HG03460 (cell line): Measurements from ENCODE around the gene GAB4.
"Not testable (repeated sequence)": the region's sequence is repeated elsewhere in the genome, so short reads cannot be mapped to it uniquely, and the experiment has no call there.

ENCODE experiments used
- ATAC-seq: cut with Tn5 transposase; IDR thresholded peaks from one replicate; pipeline ENCODE4 v1.9.1; 2021; ENCODE audit not compliant: unreplicated experiment

The GAB4 gene

GRCh38 chr22:16959345-16959930 is 48.6 kb downstream of the GAB4 start:
- ATAC-seq: no peak

GRCh38 chr22:16958475-16958874 is 49.5 kb downstream of the GAB4 start:
- ATAC-seq: no peak

- ATAC-seq: no peak
These were observed 50.2 kb downstream of the GAB4 start for GRCh38 chr22:16957781-16958180.

DNA sequence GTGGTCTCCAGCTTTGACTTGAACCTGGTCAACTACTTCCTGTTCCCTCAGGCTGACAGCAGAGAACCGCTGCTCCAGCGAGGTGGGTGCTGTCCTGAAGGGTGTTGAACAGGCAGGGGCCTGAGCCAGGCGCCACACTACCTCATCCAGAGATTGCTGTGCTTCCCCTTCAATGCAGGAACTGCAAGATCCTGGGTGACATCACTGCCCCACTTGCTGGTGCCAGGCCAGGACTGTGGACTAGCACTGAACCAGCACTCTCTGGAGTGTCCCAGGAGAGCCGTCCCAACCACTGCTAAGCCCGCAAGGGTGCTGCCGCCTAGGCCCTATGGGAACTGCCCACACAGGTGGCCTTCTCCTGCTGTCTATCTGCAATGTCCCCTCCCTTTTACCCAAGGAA is 51.7 kb downstream of the GAB4 start:
- no peak for ATAC-seq

GRCh38 chr22:16955678-16956210 is 52.3 kb downstream of the GAB4 start:
- no peak for ATAC-seq

DNA sequence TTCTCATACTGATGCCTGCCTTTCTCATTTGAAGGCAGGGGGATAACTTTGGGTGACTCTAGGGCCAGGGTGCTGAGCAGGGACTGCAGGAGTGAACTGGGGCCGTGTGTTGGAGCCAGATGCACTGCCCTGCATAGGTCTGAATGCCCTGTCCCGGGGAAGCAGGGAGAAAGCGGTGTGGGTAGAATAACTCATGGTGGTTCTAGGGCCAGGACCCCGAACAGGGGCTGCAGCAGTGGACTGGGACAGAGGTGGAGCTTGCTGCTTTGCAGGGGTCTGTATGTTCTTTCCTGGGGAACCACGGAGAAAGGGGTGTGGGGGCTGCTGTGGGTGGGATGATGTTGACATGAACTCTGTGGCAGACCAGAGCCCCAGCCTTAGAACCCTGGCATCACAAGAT is 52.9 kb downstream of the GAB4 start:
- ATAC-seq: no peak

DNA sequence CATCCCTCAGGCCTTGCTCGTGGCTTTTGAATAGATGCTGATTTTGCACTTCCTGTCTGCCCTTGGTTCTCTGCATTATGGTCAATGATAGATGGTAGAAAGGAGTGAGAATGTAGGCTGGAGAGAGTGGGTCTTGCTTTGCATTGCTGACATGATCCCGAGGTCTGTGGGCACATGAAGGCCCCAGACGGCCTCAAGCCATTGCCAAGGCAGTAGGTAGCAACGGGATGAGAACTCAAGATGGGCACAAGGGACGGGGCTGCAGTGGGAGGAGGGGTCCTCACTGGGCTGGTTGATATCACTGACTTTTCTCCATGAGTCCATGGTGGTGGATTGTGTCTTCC is 54.0 kb downstream of the GAB4 start:
- ATAC-seq: no peak

DNA sequence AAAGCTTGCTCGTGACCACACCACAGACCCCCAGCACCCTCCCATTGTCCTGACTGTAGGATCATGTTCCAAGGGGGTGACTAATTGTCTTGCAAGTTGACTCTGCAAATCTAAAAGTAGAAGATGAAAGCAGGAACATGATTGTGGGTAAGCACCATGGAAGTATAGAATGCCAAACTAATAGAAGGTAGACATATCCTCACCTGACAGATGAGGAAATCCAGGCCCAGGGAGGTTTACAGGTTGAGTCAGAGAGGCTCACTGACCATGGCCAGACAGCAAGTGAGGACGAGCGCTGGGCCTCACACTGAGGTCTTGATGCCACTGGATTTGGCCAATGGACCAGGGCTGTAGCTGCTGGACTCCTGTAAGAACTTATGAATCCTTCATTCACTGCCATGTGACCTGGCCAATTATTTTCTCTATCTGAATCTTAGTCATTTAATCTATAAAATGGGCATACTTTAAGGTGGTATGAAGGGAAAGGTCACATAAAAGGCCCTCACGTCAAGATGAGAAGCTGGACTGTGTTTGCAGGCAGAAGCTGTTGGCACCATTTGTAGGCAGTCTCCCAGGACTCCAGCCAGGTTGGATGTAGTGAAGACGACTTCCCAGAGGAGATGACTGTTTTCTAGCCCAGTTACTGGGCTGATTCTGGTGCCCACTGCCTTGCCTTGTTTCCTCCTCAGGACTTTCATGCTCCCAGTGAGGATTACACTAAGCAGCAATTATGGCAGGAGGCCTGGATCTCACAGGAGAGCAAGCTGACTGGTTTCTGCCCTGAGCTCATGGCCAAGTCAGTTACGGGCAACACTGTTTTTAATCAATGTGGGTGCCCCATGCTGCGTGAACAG is 54.6 kb downstream of the GAB4 start:
- no peak for ATAC-seq

GRCh38 chr22:16949561-16949960 is 58.5 kb downstream of the GAB4 start:
- ATAC-seq: no peak

GRCh38 chr22:16937811-16938210 is 70.2 kb downstream of the GAB4 start:
- no peak for ATAC-seq

DNA sequence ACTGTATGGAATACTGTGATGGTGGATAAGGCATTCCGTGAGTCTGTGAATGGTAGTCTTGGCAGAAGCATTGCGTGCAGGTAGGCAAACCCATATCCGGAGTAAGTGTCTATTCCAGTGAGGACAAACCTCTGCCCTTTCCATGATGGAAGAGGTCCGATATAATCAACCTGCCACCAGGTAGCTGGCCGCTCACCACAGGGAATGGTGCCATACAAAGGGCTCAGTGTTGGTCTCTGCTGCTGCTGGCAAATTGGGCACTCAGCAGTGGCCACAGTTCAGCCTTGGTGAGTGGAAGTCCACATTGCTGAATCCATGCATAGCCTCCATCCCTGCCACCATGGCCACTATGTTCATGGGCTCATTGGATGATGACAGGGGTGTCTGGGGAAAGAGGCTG is 70.8 kb downstream of the GAB4 start:
- ATAC-seq: not testable (repeated sequence)

GRCh38 chr22:16936625-16937024 is 71.4 kb downstream of the GAB4 start:
- no peak for ATAC-seq

GRCh38 chr22:16935209-16935608 is 72.8 kb downstream of the GAB4 start:
- ATAC-seq: no peak

GRCh38 chr22:16933291-16934282 is 74.4 kb downstream of the GAB4 start:
- no peak for ATAC-seq

GRCh38 chr22:16932577-16932976 is 75.4 kb downstream of the GAB4 start:
- ATAC-seq: no peak

GRCh38 chr22:16925407-16925966 is 82.5 kb downstream of the GAB4 start:
- ATAC-seq: no peak

GRCh38 chr22:16922706-16923105 is 85.3 kb downstream of the GAB4 start:
- no peak for ATAC-seq

DNA sequence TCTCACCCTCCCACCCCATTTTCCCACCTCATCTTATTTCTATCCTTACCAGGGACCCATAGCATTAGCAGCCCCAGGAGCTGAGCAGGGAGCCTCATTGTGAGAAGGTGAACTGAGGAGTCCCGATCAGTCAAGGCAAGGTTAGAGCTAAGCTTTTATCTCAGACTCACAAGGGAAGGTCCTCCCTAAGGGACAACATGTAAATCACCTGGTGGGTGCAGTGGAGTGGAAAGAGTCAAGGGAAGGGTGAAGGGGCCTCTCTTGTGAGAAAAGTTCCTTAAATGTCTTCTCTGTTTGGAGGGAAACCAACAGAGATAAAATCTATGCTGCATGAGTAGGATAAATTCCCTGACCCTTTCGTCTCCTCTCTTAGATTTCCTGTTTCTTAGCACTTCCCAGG is 85.9 kb downstream of the GAB4 start:
- ATAC-seq: no peak

- no peak for ATAC-seq
These were observed 90.6 kb downstream of the GAB4 start for GRCh38 chr22:16917144-16918003.

DNA sequence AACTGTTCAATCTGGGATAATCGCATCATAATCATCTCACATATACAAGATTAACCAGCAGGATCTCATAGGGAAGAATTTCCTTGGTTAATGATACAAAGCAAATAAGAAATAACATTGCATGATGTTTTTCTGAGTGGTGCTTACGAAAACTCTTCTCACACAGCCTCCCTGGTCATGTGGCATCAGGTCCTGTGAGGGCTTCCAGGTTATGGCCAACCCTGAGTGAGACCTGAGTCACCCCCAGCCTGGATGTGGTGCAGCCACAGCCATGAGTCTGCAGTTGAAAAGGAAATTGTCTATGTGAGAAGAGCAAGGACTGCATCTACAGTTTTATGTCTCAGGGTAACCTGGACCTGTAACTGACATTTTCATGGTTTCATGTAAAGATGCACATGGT is 92.3 kb downstream of the GAB4 start:
- no peak for ATAC-seq
